ENCODE measurements around the gene MICU1. TPM values are rescaled to one million over a fixed set of nuclear protein-coding genes. Genes with fewer than 3 reads are reported as not detected.

Gene MICU1
- total and polyA plus RNA-seq, 2 experiments from 2014 or later = 27.5 to 52.3 TPM

DNA sequence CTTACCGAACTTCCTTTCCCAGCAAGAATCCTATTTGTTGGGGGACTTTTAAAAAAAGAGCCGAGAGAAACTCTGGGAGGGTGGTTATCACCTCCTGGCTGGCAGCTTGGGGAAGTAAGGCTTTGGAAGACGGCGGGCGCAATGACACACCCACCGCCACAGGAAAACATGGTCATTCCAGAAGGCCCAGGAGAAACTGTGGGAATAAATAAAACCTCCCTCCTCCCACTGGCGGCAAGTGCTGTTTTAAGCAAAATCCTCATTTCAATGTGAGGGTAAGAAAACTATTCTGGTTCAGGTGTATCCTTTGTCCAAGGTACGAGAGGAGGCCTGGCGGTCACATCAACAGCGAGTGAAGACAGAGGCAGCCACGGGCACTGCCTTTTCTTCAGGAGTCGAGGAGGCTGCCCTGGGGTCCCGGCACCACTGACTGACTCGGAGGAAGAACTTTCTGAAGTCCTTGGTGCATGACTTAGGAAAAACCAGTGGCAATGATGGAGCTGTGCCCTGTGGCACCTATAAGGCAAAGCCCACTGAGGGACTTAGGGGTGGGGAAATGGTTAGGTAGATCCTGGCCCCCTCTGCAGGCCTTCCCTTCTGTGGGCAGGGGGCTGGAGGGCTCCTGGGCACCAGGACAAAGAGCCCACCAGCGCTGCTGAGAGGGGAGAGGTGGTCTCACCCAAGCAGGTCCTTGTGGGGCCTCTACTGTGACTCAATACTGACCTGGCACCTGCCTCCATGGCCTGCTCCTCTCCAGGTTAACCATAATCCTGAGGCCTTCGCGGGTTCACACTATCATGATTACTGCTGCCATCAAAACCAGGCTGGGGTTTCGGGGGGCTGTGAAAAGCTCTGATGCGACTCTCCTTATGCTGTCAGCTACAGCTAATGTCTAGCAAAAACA is 292.5 kb downstream of the MICU1 start:
- H3K36me3 Mint-ChIP-seq (ENCODE audit: low read depth) = peaks cover 38% of the 10 kb centered on the region; the same call in 2 of the 3 replicates
- Histone ChIP-seq H2AFZ (no peak overlapping the region), H3F3A (replicated peaks; ENCODE audit: low read depth) (peaks cover 16% of the 10 kb centered on the region), H3K27me3 (ENCODE audit: insufficient read depth) (no peaks in the 10 kb centered on the region), H4K20me1 (replicated peaks; ENCODE audit: insufficient read depth) (0 out of 2 replicates have a peak, but pooled peaks cover 3% of the 10 kb centered on the region), H3K4me3 (no peak overlapping the region), H3K4me1 (ENCODE audit: insufficient read depth) (peaks cover 16% of the 10 kb centered on the region; the same call in 1 of the 2 replicates), H3K36me3 (ENCODE audit: insufficient read depth) (peaks cover 4% of the 10 kb centered on the region; the same call in 1 of the 2 replicates), H3K4me2 (no peak overlapping the region), H3K27ac (ENCODE audit: low read depth) (peak overlapping the region; percentile 87), H3K79me2 (replicated peaks; ENCODE audit: insufficient read depth) (no peaks in the 10 kb centered on the region), H3K9me2 (ENCODE audit: insufficient read depth) (no peaks in the 10 kb centered on the region)
- H3K4me3 Mint-ChIP-seq = no peak overlapping the region
- ATAC-seq = no peak
- TF ChIP-seq CREB1 (CRISPR knock-in tag; IDR thresholded peaks at IDR 0.05; ENCODE audit: low read depth) (no peak), EZH2phosphoT487 (IDR thresholded peaks at IDR 0.05; ENCODE audit: unreplicated experiment) (no peak), STAT1 (IDR thresholded peaks at IDR 0.05; ENCODE audit: unreplicated experiment) (no peak), ZNF114 (CRISPR knock-in tag; IDR thresholded peaks at IDR 0.05) (no peak), ZNF331 (CRISPR knock-in tag; IDR thresholded peaks at IDR 0.05; ENCODE audit: low read depth) (no peak), NANOG (IDR thresholded peaks at IDR 0.05; ENCODE audit: borderline replicate concordance) (no peak), JUNB (IDR thresholded peaks at IDR 0.05; ENCODE audit: unreplicated experiment) (no peak), EZH2 (IDR thresholded peaks at IDR 0.05; ENCODE audit: low read depth, unreplicated experiment) (no peak), POLR2AphosphoS5 (IDR thresholded peaks at IDR 0.05; ENCODE audit: low read depth) (no peak)
- TF ChIP-seq, protein P1, sequence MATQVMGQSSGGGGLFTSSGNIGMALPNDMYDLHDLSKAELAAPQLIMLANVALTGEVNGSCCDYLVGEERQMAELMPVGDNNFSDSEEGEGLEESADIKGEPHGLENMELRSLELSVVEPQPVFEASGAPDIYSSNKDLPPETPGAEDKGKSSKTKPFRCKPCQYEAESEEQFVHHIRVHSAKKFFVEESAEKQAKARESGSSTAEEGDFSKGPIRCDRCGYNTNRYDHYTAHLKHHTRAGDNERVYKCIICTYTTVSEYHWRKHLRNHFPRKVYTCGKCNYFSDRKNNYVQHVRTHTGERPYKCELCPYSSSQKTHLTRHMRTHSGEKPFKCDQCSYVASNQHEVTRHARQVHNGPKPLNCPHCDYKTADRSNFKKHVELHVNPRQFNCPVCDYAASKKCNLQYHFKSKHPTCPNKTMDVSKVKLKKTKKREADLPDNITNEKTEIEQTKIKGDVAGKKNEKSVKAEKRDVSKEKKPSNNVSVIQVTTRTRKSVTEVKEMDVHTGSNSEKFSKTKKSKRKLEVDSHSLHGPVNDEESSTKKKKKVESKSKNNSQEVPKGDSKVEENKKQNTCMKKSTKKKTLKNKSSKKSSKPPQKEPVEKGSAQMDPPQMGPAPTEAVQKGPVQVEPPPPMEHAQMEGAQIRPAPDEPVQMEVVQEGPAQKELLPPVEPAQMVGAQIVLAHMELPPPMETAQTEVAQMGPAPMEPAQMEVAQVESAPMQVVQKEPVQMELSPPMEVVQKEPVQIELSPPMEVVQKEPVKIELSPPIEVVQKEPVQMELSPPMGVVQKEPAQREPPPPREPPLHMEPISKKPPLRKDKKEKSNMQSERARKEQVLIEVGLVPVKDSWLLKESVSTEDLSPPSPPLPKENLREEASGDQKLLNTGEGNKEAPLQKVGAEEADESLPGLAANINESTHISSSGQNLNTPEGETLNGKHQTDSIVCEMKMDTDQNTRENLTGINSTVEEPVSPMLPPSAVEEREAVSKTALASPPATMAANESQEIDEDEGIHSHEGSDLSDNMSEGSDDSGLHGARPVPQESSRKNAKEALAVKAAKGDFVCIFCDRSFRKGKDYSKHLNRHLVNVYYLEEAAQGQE (IDR thresholded peaks at IDR 0.05; ENCODE audit: unreplicated experiment) = no peak
- TF ChIP-seq, protein P2, sequence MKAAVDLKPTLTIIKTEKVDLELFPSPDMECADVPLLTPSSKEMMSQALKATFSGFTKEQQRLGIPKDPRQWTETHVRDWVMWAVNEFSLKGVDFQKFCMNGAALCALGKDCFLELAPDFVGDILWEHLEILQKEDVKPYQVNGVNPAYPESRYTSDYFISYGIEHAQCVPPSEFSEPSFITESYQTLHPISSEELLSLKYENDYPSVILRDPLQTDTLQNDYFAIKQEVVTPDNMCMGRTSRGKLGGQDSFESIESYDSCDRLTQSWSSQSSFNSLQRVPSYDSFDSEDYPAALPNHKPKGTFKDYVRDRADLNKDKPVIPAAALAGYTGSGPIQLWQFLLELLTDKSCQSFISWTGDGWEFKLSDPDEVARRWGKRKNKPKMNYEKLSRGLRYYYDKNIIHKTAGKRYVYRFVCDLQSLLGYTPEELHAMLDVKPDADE (IDR thresholded peaks at IDR 0.05) = no peak
- no peaks in the 10 kb centered on the region; the same call in 2 of the 3 replicates for H3K9me3 Mint-ChIP-seq
- peaks cover 23% of the 10 kb centered on the region for H3K27me3 Mint-ChIP-seq (ENCODE audit: insufficient read depth, low read depth, poor library complexity)
- peaks cover 46% of the 10 kb centered on the region for H3K4me1 Mint-ChIP-seq
- 0 out of 2 replicates have a peak overlapping the region, but pooled peaks have one; percentile 56 for H3K27ac Mint-ChIP-seq
- DNase-seq (ENCODE audit: low spot score) = no peak

All from GM23338 (cell line).